Activated T-cell treated with anti-CD3 and anti-CD28 coated beads, Interleukin-2, amount 50 U/mL, for 72 hours (primary cell): ENCODE measurements around the gene CTSW. TPM values are rescaled to one million over a fixed set of nuclear protein-coding genes. Genes with fewer than 3 reads are reported as not detected.

Experiments used
- ATAC-seq, 2 donors: fragments of 150-1000 bp; cut with Tn5 transposase; replicated peaks in 1 of 2; 2 replicates each; pipeline ENCODE4 v1.10.0; 2021; ENCODE audit warnings: moderate library complexity in 2 of 2, mild to moderate bottlenecking in 1 of 2
- DNase-seq, 2 donors: peaks; one replicate each; pipeline ENCODE4 v3.0.0; 2021 to 2022; ENCODE audit warnings: mixed read lengths in 1 of 2
- H3K27ac Mint-ChIP-seq: one replicate; pipeline ENCODE4 v1.8.0; 2022; ENCODE audit warnings: mild to moderate bottlenecking, moderate library complexity, mixed read lengths
- H3K27me3 Mint-ChIP-seq: one replicate; pipeline ENCODE4 v1.8.0; 2022; ENCODE audit warnings: low read depth, mixed read lengths
- H3K36me3 Mint-ChIP-seq, 2 donors: one replicate each; pipeline ENCODE4 v1.8.0; 2022; ENCODE audit warnings: mixed read lengths in 2 of 2, mild to moderate bottlenecking in 1 of 2; ENCODE audit not compliant: insufficient read depth in 2 of 2
- H3K4me1 Mint-ChIP-seq: one replicate; pipeline ENCODE4 v1.8.0; 2022; ENCODE audit warnings: low read depth, mixed read lengths
- H3K4me3 Mint-ChIP-seq, 2 donors: one replicate each; pipeline ENCODE4 v1.8.0; 2022; ENCODE audit warnings: mild to moderate bottlenecking in 2 of 2, mixed read lengths in 2 of 2, moderate library complexity in 2 of 2
- H3K9me3 Mint-ChIP-seq, 2 donors: one replicate each; pipeline ENCODE4 v1.8.0; 2022; ENCODE audit warnings: mixed read lengths in 2 of 2
- total RNA-seq, 2 donors: library from RNA; stranded (reverse); gene quantifications; one replicate each; pipeline ENCODE4 v1.2.3, GENCODE V29; 2022

CTSW gene
- total RNA-seq, 2 donors from 2014 or later, result 16.8 to 27.8 TPM

DNA sequence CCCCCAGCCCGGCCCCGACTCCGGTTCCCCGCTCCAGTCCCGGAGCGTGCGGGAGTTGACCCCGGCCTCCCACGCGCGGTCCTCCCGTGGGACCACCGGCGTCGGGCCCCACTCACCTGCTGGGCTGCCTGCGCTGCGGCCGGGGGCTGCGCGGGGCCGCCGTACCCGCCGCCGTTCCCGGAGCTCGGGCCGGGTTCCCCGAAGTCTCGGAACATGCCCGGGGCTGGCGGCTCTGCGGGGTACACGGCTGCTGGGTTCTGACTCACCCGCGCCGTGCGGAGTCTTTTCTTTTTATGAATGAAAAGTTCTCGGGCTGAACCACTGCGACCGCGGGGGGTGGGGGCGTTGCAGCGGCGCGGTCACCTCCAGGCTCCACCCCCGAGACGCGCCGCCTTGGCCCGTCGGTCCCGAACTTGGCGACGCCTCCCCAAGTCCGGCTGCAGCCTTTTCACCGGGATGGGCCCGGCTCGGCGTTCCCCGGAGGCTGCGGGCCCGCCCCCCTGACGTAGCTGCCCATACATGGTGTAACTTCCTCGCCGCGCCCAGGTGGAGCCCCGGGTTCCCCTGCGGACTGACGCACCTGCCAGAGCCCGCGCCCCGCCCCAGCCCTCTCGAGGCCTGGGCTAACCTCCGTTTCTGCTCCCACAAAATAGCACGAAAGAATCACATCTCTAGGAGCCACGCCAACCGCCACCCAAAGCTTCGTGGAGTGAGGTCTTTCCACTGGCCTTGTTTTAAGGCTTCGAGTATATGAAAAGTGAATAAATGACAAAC lies 20.7 kb downstream of the CTSW start, which contains the start of gene FOSL1:
Gene FOSL1, minus strand, starts transcription at position 264 of the 774 bp plus-strand sequence. Its CDS starts 49 bp downstream, at position 215.
- peaks cover 4 to 6% of the 10 kb centered on the region in 2 donors for H3K36me3 Mint-ChIP-seq
- peak; percentile 77 to 80 for ATAC-seq
- H3K27me3 Mint-ChIP-seq, result no peaks in the 10 kb centered on the region
- peak; percentile 95 to 96 for DNase-seq
- peak within 1 kb of the TSS; percentile 91 to 93 for H3K4me3 Mint-ChIP-seq
- H3K27ac Mint-ChIP-seq, result peak within 1 kb of the TSS; percentile 72
- H3K4me1 Mint-ChIP-seq, result peaks cover 59% of the 10 kb centered on the region
- no peaks in the 10 kb centered on the region for H3K9me3 Mint-ChIP-seq

DNA sequence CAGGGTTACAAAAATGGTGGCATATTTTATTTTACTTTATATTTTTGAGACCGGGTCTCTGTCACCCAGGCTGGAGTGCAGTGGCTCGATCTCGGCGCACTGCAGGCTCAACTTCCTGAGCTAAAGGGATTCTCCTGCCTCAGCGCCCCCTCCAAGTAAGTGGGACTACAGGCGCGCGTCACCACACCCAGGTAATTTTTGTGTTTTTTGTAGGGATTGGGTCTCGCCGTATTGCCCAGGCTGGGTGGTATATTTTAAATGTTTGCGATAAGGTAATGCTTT lies 21.2 kb downstream of the CTSW start:
- Mint-ChIP-seq H3K4me3 (peak overlapping the region; percentile 66 to 77), H3K36me3 (peaks cover 3 to 6% of the 10 kb centered on the region in 2 donors), H3K4me1 (peaks cover 54% of the 10 kb centered on the region), H3K27me3 (no peaks in the 10 kb centered on the region), H3K27ac (no peak overlapping the region), H3K9me3 (no peaks in the 10 kb centered on the region)
- ATAC-seq, result no peak
- DNase-seq, result no peak

DNA sequence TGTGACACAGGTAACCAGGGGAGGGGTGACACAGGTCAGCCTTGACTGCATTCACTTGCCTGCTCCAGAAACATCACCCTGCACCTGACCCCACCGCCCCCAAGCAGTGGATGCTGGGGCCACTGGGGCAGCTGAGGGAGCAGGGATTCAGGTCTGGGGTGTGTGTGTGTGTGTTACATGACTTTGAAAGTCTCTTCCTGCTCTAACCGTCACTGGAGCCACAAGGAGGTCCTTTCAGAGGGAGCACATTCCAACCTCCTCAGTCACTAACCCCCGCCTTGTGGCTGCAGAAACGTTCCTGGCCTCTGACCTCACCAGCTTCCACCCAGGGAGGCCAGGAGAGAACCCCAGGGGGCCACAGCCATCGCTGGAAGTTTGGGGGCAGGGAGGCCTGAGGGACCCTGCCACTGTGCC lies 23.4 kb downstream of the CTSW start:
- no peaks in the 10 kb centered on the region for H3K27me3 Mint-ChIP-seq
- no peak overlapping the region for H3K27ac Mint-ChIP-seq
- no peak for ATAC-seq
- H3K36me3 Mint-ChIP-seq, result peaks cover 1 to 3% of the 10 kb centered on the region in 2 donors
- no peak for DNase-seq
- H3K9me3 Mint-ChIP-seq, result no peaks in the 10 kb centered on the region
- H3K4me1 Mint-ChIP-seq, result peaks cover 35% of the 10 kb centered on the region
- no peak overlapping the region for H3K4me3 Mint-ChIP-seq

DNA sequence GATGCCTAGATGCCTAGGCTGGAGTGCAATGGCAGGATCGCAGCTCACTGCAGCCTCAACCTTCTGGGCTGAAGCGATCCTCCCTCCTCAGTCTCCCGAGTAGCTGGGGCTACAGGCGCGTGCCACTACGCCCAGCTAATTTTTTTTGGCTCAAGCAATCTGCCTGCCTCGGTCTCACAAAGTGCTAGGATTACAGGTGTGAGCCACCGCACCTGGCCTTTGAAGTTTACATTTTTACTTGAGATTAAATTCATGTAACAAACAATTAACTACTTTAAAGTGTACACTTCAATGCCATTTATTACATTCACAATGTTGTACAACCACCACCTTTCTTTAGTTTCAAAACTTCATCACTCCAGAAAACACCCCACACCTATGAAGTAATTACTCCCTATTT lies 24.1 kb downstream of the CTSW start:
- DNase-seq (no peak), ATAC-seq (no peak)
- no peaks in the 10 kb centered on the region for H3K9me3 Mint-ChIP-seq
- no peak overlapping the region for H3K27ac Mint-ChIP-seq
- H3K4me1 Mint-ChIP-seq, result peaks cover 29% of the 10 kb centered on the region
- H3K27me3 Mint-ChIP-seq, result no peaks in the 10 kb centered on the region
- peaks cover 1 to 2% of the 10 kb centered on the region in 2 donors for H3K36me3 Mint-ChIP-seq
- H3K4me3 Mint-ChIP-seq, result no peak overlapping the region

DNA sequence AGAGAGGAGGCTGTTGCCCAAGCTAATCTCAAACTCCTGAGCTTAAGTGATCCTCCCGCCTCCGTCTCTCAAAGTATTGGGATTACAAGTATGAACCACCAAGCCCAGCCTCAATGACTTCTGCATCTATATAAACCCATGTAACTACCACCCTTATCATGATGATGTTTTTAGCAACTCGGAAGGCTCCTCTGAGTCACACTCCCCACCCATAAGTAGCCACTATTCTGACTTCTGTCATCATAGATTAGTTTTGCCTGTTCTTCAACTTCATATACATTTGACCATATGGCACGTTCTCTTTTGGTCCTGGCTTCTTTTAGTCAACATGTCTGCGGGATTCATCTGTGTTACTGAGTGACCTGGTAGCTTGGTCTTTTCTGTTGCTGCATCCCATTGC lies 27.0 kb downstream of the CTSW start:
- no peaks in the 10 kb centered on the region for H3K36me3 Mint-ChIP-seq
- H3K4me1 Mint-ChIP-seq, result peaks cover 19% of the 10 kb centered on the region
- peaks cover 6% of the 10 kb centered on the region for H3K27me3 Mint-ChIP-seq
- no peak for DNase-seq
- no peaks in the 10 kb centered on the region for H3K9me3 Mint-ChIP-seq
- peak in 1 of 2 donors; percentile 31 for ATAC-seq
- no peak overlapping the region for H3K4me3 Mint-ChIP-seq
- no peak overlapping the region for H3K27ac Mint-ChIP-seq

DNA sequence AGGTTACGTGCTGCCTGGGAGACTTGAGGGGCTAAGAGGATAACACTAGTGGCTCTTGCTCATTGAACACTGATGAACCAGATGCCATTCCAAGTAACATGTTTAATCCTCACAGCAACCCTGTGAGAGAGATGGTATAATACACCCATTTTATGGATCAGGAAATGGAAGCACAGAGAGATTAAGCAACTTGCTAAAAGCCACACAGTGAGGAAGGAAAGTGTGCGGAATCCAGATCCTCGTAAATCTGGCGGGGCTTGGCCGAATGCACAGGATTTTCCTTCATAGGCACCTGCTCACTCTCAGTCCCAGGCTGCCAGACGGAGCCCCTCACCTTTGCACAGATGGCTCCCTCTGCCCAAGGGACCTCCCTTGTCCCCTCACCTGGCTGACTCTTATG lies 28.2 kb downstream of the CTSW start:
- no peaks in the 10 kb centered on the region for H3K36me3 Mint-ChIP-seq
- peaks cover 6% of the 10 kb centered on the region for H3K27me3 Mint-ChIP-seq
- H3K9me3 Mint-ChIP-seq, result no peaks in the 10 kb centered on the region
- ATAC-seq (no peak), DNase-seq (no peak)
- no peak overlapping the region for H3K4me3 Mint-ChIP-seq
- no peak overlapping the region for H3K27ac Mint-ChIP-seq
- peaks cover 14% of the 10 kb centered on the region for H3K4me1 Mint-ChIP-seq

DNA sequence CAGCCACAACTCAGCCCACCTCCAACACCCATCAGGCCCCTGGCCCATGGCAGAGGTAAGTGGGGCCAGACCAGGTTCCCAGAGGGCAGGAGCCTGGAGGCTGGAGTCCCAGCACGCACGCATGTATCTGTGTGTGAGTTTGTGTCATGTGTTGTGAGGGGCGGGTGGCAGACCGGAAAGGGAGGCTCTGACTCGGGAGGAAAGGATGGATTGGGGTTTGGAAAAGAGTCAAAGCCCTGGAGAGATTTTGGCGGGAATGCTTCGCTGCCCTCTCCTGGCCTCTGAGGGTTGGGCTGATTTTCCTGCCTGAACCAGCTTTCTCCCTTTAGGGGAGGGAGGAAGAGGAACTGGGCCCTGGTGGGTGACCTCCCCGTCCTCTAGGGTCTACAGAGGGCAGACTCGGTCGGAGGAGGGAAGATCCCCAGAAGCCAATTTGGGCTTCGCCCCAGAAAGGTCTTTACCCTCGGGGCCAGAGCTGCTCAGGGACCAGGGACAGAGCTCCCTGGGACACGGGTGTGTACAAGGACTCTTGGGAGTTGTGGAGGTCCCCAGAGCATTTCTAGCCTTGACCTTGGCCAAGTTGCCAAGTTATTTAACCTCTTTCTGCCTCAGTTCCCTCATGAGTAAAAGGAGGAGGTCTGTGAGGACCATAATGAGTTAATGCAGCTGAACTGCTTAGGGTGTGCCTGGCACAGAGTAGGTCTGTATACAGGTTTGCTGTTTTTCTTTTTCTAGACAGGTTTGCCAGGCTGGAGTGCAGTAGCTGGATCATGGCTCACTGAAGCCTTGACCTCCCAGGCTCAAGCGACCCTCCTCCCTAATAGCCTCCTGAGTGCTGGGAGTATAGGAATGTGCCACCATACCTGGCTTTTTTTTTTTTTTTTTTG lies 32.3 kb downstream of the CTSW start:
- ATAC-seq (peak in 1 of 2 donors; percentile 2), DNase-seq (no peak)
- H3K27me3 Mint-ChIP-seq, result peaks cover 6% of the 10 kb centered on the region
- no peaks in the 10 kb centered on the region for H3K9me3 Mint-ChIP-seq
- peak overlapping the region in 1 of 2 donors; percentile 13 for H3K4me3 Mint-ChIP-seq
- no peak overlapping the region for H3K27ac Mint-ChIP-seq
- H3K4me1 Mint-ChIP-seq, result peaks cover 29% of the 10 kb centered on the region
- H3K36me3 Mint-ChIP-seq, result no peaks in the 10 kb centered on the region

DNA sequence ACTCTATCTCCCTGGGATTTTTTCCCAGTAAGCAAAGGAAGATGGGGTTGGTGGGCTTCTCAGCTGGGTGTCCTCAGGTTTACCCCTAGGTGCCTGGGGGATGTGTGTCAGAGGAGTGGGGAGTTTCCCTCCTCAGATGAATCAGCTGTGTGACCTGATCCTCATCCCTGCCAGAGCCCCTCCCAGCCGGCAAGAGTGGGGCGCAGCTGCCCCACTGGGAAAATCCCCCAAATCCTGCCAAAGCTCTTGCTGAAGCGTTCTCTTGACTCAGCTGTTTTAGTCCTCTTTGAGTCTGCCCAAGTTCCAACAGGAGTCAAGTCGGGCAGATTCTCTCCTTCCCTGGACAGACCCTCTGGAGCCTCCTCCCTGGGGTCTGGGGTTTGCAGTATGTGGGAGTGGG lies 33.2 kb downstream of the CTSW start:
- H3K27me3 Mint-ChIP-seq, result peaks cover 6% of the 10 kb centered on the region
- H3K27ac Mint-ChIP-seq, result no peak overlapping the region
- ATAC-seq (peak in 1 of 2 donors; percentile 42), DNase-seq (no peak)
- H3K4me3 Mint-ChIP-seq, result no peak overlapping the region
- H3K36me3 Mint-ChIP-seq, result no peaks in the 10 kb centered on the region
- peaks cover 35% of the 10 kb centered on the region for H3K4me1 Mint-ChIP-seq
- no peaks in the 10 kb centered on the region for H3K9me3 Mint-ChIP-seq

DNA sequence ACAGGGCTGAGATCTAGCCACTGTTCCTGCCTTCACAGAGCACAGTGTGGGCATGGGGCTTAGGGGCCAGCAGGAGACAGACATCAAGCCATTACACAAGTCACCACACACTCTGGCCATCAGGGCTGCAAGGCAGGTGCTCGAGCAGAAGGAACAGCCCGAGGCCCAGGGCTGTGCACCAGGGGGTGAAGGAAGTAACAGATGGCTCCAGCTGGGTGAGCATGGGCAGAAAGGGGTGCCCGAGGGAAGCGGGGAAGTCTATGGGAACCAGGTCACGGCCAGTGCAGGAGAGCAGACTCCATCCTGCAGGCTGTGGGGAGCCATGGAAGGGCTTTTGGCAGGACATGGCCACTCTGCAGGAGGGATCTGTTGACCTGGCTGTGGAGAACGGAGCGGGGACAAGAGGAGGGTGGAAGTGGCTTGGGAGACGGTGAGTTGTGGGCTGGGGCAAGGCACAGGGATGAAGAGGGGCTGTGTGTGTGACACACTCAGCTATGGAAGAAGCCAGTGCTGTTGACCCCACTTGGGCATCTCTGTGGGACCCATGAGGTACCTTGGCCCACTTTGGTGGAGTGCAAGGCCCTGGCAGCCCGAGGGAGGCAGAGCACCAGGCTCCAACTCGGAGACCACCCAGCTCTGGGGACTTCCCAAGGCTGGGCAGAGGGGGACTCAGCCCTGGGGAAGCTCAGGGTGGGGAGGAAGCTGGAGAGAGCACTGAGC lies 35.6 kb downstream of the CTSW start:
- H3K4me3 Mint-ChIP-seq, result no peak overlapping the region
- H3K27ac Mint-ChIP-seq, result no peak overlapping the region
- peaks cover 35% of the 10 kb centered on the region for H3K4me1 Mint-ChIP-seq
- peaks cover 0 to 4% of the 10 kb centered on the region in 2 donors for H3K36me3 Mint-ChIP-seq
- ATAC-seq (no peak), DNase-seq (no peak)
- H3K27me3 Mint-ChIP-seq, result no peaks in the 10 kb centered on the region
- H3K9me3 Mint-ChIP-seq, result no peaks in the 10 kb centered on the region

DNA sequence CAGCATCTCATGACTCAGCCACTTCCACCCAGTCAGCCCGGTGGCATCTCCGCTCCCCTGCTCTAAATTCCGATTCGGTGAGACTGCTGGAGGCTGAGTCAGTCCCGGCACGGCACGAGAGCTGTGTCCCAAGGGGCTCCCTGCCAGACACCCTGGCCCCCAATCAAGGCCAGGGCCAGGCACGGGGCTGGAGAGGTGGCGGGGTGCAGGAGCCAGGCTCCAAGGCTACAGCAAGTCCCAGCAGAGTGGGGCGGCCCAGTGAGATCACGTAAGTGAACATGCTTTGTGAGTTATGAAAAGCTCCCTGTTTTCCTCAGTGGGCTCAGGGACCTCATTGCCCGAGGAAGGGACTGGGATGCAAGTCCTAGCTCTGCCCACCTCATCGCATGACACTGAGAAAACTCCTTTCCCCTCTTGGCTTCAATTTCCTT lies 36.2 kb downstream of the CTSW start:
- H3K27ac Mint-ChIP-seq, result no peak overlapping the region
- no peaks in the 10 kb centered on the region for H3K9me3 Mint-ChIP-seq
- H3K4me3 Mint-ChIP-seq, result no peak overlapping the region
- DNase-seq (no peak), ATAC-seq (no peak)
- peaks cover 37% of the 10 kb centered on the region for H3K4me1 Mint-ChIP-seq
- H3K27me3 Mint-ChIP-seq, result no peaks in the 10 kb centered on the region
- peaks cover 0 to 6% of the 10 kb centered on the region in 2 donors for H3K36me3 Mint-ChIP-seq

DNA sequence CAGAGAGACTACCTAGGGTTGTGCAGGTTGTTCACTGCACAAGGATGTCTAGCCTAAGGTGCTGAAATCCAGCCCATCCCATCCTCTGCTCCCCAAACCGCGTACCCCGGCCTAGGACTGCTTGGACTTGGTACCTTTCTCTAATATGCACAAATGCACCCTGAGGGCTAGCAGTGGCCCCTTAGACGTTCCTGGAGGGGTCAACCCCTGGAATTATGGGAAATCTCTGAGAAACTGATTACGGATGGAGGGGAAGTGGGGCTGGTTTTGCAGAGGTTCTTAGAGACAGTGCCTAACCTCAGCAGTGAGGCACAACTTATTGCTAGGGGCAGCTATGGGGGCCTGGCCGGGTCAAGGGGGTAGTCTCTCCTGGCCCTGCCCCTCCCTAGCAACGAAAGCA lies 36.8 kb downstream of the CTSW start:
- no peak for DNase-seq
- Mint-ChIP-seq H3K27me3 (no peaks in the 10 kb centered on the region), H3K4me1 (peaks cover 37% of the 10 kb centered on the region), H3K9me3 (no peaks in the 10 kb centered on the region), H3K27ac (no peak overlapping the region), H3K36me3 (peaks cover 0 to 6% of the 10 kb centered on the region in 2 donors), H3K4me3 (peak overlapping the region; percentile 64 to 95)
- ATAC-seq, result no peak

DNA sequence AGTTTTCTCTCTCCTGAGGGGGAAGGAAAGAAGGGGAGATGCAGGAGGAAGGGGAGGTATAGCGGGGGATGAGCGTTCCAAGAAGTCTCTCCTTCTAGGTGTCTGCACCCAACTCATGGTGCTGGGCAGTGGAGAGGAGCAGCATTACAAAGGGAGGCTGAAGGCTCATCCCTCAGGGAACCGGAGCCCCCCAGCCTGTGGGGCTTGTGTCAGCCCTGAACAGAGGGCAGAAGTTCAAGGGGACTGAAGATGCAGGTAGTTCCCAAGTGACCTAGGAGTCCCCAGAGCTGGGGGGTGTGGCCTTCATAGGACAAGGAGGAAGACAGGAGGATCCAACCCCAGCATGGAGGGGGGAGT lies 37.4 kb downstream of the CTSW start:
- H3K4me1 Mint-ChIP-seq, result peaks cover 40% of the 10 kb centered on the region
- ATAC-seq (no peak), DNase-seq (no peak)
- no peaks in the 10 kb centered on the region for H3K9me3 Mint-ChIP-seq
- peaks cover 3 to 6% of the 10 kb centered on the region in 2 donors for H3K36me3 Mint-ChIP-seq
- H3K27me3 Mint-ChIP-seq, result no peaks in the 10 kb centered on the region
- H3K4me3 Mint-ChIP-seq, result peak overlapping the region; percentile 64 to 95
- peak overlapping the region; percentile 38 for H3K27ac Mint-ChIP-seq
